Measurements from ENCODE around the gene RXRA. TPM values are rescaled to one million over a fixed set of nuclear protein-coding genes. Genes with fewer than 3 reads are reported as not detected.

Gene RXRA
- total RNA-seq, 1 donor from 2014 or later, result 49.4 TPM

- intact Hi-C loops (cut with DNase I), result no loop called here
- Histone ChIP-seq H3K27ac (no peak overlapping the region), H3K36me3 (no peaks in the 10 kb centered on the region), H3K9me3 (no peaks in the 10 kb centered on the region), H3K4me1 (peaks cover 27% of the 10 kb centered on the region), H3K27me3 (no peaks in the 10 kb centered on the region), H3K4me3 (no peak overlapping the region)
- no peak for DNase-seq (ENCODE audit: extremely low spot score in 2 of 2)
- TF ChIP-seq POLR2A (IDR thresholded peaks at IDR 0.05) (no peak), POLR2AphosphoS5 (IDR thresholded peaks at IDR 0.05; ENCODE audit: insufficient read depth in 1 of 2, low read depth in 1 of 2) (no peak), CTCF (IDR thresholded peaks at IDR 0.05) (no peak)
Observed at GRCh38 chr9:134290603-134291451, 35.4 kb upstream of the RXRA start.

- Histone ChIP-seq H3K4me1 (peaks cover 26% of the 10 kb centered on the region), H3K36me3 (no peaks in the 10 kb centered on the region), H3K27ac (no peak overlapping the region), H3K4me3 (no peak overlapping the region), H3K9me3 (no peaks in the 10 kb centered on the region), H3K27me3 (no peaks in the 10 kb centered on the region)
- no peak for DNase-seq (ENCODE audit: extremely low spot score in 2 of 2)
- TF ChIP-seq POLR2A (IDR thresholded peaks at IDR 0.05) (no peak), CTCF (IDR thresholded peaks at IDR 0.05) (no peak), POLR2AphosphoS5 (IDR thresholded peaks at IDR 0.05; ENCODE audit: insufficient read depth in 1 of 2, low read depth in 1 of 2) (no peak)
- intact Hi-C loops (cut with DNase I), result no loop called here
Observed at GRCh38 chr9:134291452-134291881, 34.8 kb upstream of the RXRA start.

- peaks cover 19% of the 10 kb centered on the region for H3K4me1 ChIP-seq
- DNase-seq (ENCODE audit: extremely low spot score in 2 of 2), result no peak
- H3K27me3 ChIP-seq, result no peaks in the 10 kb centered on the region
- intact Hi-C loops (cut with DNase I), result no loop called here
- no peak overlapping the region for H3K4me3 ChIP-seq
- no peaks in the 10 kb centered on the region for H3K36me3 ChIP-seq
- TF ChIP-seq CTCF (IDR thresholded peaks at IDR 0.05) (no peak), POLR2AphosphoS5 (IDR thresholded peaks at IDR 0.05; ENCODE audit: insufficient read depth in 1 of 2, low read depth in 1 of 2) (no peak), POLR2A (IDR thresholded peaks at IDR 0.05) (no peak)
- H3K27ac ChIP-seq, result no peak overlapping the region
- H3K9me3 ChIP-seq, result no peaks in the 10 kb centered on the region
Observed at GRCh38 chr9:134291961-134292871, 34.0 kb upstream of the RXRA start.

GRCh38 chr9:134293031-134293521 is 33.2 kb upstream of the RXRA start:
- Histone ChIP-seq H3K27ac (peak overlapping the region; percentile 36), H3K36me3 (no peaks in the 10 kb centered on the region), H3K4me3 (no peak overlapping the region), H3K9me3 (no peaks in the 10 kb centered on the region), H3K4me1 (peaks cover 17% of the 10 kb centered on the region), H3K27me3 (no peaks in the 10 kb centered on the region)
- intact Hi-C loops (cut with DNase I), result no loop called here
- no peak for DNase-seq (ENCODE audit: extremely low spot score in 2 of 2)
- no peak for TF ChIP-seq POLR2A (IDR thresholded peaks at IDR 0.05)

GRCh38 chr9:134293611-134294152 is 32.6 kb upstream of the RXRA start:
- no peaks in the 10 kb centered on the region for H3K36me3 ChIP-seq
- no peaks in the 10 kb centered on the region for H3K9me3 ChIP-seq
- H3K4me3 ChIP-seq, result peak overlapping the region; percentile 16 to 42
- DNase-seq (ENCODE audit: extremely low spot score in 2 of 2), result no peak
- H3K4me1 ChIP-seq, result peaks cover 17% of the 10 kb centered on the region
- H3K27ac ChIP-seq, result peak overlapping the region; percentile 36
- intact Hi-C loops (cut with DNase I), result no loop called here
- no peaks in the 10 kb centered on the region for H3K27me3 ChIP-seq
- TF ChIP-seq POLR2AphosphoS5 (IDR thresholded peaks at IDR 0.05; ENCODE audit: insufficient read depth in 1 of 2, low read depth in 1 of 2), result peak in 1 of 2 donors; percentile 26
- TF ChIP-seq POLR2A (IDR thresholded peaks at IDR 0.05), result no peak
- TF ChIP-seq CTCF (IDR thresholded peaks at IDR 0.05), result no peak

Measured in vagina (tissue), 2 donors.